H54 (cell line): Measurements from ENCODE around the gene OTOG.

Experiments
- DNase-seq: peaks from one replicate; pipeline ENCODE4 v3.0.0; 2011; ENCODE audit warnings: low spot score, mixed read lengths; ENCODE audit not compliant: insufficient read length
- FAIRE-seq: peaks from 3 replicates; lab custom pipeline; 2011; peaks lifted over from hg19 to GRCh38; lab: Jason Lieb, UNC
- POLR2A ChIP-seq: IDR thresholded peaks from 2 replicates; pipeline ENCODE4 v1.6.1; 2011; ENCODE audit warnings: low read depth, mild to moderate bottlenecking, low read length

The OTOG gene

GRCh38 chr11:17682848-17683247 lies 135.8 kb downstream of the OTOG start:
- FAIRE-seq (no peak), DNase-seq (no peak)
- no peak for TF ChIP-seq POLR2A

GRCh38 chr11:17683377-17684161 lies 136.5 kb downstream of the OTOG start:
- DNase-seq (peak; percentile 77), FAIRE-seq (peak; percentile 67)

GRCh38 chr11:17684550-17684949 lies 137.5 kb downstream of the OTOG start:
- no peak for FAIRE-seq
- TF ChIP-seq POLR2A = no peak

More at GRCh38 chr11:17683377-17684161, 136.5 kb downstream of the OTOG start:
- peak; percentile 23 for TF ChIP-seq POLR2A

DNA sequence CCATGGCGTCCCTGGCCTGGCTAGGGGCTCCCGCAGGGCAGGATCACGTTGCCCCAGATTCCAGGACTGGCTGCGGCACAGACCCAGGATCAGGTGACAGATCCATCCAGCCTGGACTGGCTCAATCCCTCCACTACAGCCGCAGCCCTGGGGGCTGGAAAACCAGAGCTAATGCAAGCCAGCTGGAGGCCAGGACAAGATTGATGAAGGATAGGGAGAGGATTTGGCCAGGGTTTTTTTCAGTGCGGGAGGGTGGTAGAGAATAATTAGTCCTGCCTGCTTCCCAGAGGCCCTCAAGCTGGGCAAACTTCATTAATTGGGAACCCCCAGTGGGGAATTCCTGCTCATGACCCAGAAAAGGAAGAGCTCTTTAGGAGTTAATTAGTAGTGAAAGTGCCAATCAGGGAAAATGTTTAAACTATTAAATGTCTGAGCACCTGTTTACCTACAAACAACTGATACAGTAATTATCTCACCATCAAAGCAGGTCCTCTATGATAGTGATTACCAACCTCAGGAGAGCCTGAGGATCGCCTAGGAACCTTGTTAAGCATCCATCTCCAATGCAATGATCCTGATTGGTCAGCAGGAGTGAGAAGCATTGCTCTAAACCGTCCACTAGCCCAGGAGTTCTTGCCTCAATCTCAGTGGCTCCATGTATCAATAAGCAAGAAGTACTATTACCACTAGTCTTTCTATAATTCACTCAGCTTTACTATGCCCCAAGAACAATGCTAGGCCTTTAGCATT lies 139.3 kb downstream of the OTOG start:
- TF ChIP-seq POLR2A = no peak
- no peak for FAIRE-seq
- DNase-seq = no peak

More at GRCh38 chr11:17684550-17684949, 137.5 kb downstream of the OTOG start:
- DNase-seq = no peak

- no peak for TF ChIP-seq POLR2A
- FAIRE-seq (no peak), DNase-seq (no peak)
These were observed 141.0 kb downstream of the OTOG start for GRCh38 chr11:17687946-17688670.

DNA sequence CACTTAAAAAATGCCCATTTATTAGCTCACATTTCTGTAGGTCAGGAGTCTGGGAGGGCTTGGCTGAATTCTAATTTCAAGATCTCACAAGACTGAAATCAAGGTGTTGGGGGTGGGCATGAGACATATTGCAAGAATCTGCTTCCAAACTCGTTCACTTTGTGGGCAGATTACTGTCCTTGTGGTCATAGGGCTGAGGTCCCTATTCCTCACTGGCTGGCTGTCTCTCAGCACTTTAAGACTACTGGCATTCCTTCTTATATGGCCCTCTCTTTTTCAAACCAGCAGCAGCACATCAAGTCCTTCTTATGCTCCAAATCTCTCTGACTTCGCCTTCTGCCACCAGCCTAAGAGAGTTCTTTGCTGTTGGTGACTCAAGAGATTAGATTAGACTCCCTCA lies 144.5 kb downstream of the OTOG start:
- FAIRE-seq = no peak
- DNase-seq = no peak

GRCh38 chr11:17691976-17692375 lies 144.9 kb downstream of the OTOG start:
- FAIRE-seq = no peak
- no peak for DNase-seq
- no peak for TF ChIP-seq POLR2A

More for the DNA sequence above, 144.5 kb downstream of the OTOG start:
- no peak for TF ChIP-seq POLR2A

DNA sequence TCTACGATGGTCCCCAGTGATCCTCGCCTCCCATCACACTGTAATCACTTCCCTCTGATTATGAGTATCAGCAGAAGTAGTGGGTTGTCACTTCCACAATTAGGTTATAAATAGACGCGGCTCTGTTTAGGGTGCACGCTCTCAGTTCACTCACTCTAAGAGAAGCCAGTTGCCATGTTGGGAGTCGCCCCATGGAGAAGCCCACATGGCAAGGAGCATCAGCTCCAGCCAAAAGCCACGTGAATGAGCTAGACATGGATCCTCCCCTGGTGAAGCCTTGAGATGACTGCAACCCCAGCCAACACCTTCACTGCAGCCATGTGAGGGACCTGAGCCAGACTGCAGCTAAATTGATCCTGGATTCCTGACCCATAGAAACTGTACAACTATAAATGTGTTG lies 145.9 kb downstream of the OTOG start:
- DNase-seq (no peak), FAIRE-seq (no peak)
- no peak for TF ChIP-seq POLR2A

DNA sequence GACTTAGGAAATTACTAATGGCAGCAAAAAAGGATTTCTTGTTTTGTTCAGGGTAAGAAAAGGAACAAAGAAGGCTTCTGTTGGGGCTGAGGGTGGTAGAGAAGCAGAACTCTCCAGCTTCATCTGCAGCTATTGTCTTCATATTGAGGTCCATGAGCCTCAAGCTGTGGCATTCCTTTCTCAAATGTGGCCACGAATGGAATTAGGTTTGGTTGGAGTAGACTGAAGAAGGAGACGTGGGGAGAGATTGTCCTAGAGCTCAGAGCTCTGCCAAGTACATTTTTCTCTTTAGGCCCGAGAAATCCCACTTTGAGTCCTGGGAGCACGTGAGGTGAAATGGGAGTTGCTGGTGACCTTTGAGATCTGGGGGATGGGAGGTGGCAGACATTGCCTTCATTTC lies 146.5 kb downstream of the OTOG start:
- no peak for TF ChIP-seq POLR2A
- FAIRE-seq (no peak), DNase-seq (no peak)

GRCh38 chr11:17694494-17695110 lies 147.5 kb downstream of the OTOG start:
- TF ChIP-seq POLR2A = no peak
- FAIRE-seq (no peak), DNase-seq (no peak)

DNA sequence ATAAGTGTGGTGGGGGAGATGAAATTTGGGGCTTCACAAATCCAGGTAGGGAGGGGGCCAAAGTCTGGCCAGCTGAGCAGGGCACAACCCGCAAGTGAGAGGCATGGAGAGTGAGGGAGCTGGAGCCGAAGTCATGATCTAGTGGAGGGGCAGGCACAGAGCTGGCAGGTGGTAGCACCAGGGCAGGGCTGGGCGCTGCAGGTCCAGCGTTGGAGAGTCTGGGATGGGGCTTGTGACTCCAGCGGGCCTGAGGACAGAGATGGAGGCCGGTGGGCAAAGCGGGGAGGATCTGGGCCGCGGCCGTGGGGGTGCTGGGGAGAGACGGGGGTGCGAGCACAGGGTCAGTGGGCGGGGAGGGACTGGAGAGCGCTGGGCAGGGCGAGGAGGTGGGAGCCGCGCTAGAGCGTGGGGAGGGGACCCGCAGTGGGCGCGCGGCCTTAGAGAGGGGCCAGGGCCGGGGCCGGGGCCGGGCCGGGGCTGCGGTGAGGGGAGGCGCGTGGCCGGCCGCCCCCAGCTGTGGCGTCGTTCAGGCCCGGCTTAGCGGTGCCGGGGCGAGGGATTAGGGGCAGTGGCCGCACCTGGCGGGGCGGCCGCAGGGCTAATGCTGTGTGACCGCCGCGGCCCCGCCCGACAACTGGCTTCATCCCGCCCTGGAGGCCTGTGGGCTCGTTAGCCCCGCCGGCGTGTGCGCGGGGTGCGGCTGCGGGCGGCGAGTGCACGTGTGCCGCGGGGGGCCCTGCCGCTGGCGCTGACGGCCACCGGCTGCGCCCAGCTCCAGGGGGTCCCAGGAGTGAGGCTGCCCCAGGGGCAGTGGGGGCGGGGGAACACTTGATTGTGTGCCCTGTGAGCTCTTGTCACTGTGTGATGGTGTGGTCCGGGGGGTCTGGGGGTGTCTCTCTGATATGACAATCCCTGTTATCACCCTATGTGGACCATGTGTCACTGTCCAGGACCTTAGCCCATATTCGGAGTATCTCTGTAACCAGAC lies 148.7 kb downstream of the OTOG start:
- FAIRE-seq = no peak
- DNase-seq = no peak
- no peak for TF ChIP-seq POLR2A

DNA sequence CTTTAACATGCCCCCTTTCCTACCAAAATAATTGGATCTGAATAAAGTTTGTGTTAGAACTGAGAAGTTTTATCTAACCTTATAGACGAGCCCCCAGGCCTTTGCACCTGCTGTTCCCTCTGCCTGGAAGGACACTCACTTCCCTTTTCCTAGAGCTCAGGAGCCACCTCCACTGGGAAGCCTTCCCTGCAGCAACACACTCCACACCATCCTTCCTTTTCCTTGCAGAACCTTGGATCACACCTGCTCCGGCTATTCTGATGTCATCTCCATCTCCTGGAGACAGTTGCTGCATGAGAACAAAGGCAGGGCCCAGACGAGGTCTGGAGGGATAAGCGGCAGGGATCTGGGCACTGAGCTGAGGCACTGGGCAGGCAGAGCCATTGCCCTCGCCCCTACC lies 149.7 kb downstream of the OTOG start:
- no peak for FAIRE-seq

More for the DNA sequence above, 149.7 kb downstream of the OTOG start:
- no peak for TF ChIP-seq POLR2A
- DNase-seq = no peak
